GM12878 (cell line): ENCODE data around the gene CYP46A1.

ENCODE experiments used
- BHLHE40 ChIP-seq, 2 experiments: fragments of 450-650 bp in 1 of 2; IDR thresholded peaks; 2 replicates each; pipeline ENCODE4 v1.6.1; 2011 to 2017; ENCODE audit warnings: low read depth in 2 of 2, borderline replicate concordance in 1 of 2, improper control_type of control experiment in 1 of 2, low read length in 1 of 2, mild to moderate bottlenecking in 1 of 2
- CHD1 ChIP-seq: IDR thresholded peaks from 2 replicates; pipeline ENCODE4 v1.6.1; 2012; ENCODE audit warnings: low read depth, low read length, improper control_type of control experiment
- CTCF ChIP-seq, 3 experiments: IDR thresholded peaks in 2 of 3; conservative IDR thresholded peaks in 1 of 3; 2 replicates each; pipeline ENCODE4 v1.5.1; 2011; ENCODE audit warnings: low read depth in 3 of 3, low read length in 3 of 3, mild to moderate bottlenecking in 3 of 3, control low read depth in 2 of 3, moderate library complexity in 2 of 3, inconsistent platforms in 1 of 3, mixed read lengths in 1 of 3; ENCODE audit not compliant: control insufficient read depth in 2 of 3, insufficient read depth in 1 of 3; ENCODE audit errors: extremely low read depth in 1 of 3
- FOXK2 ChIP-seq: fragments of 450-650 bp; IDR thresholded peaks from 2 replicates; pipeline ENCODE4 v1.6.1; 2017; ENCODE audit warnings: mild to moderate bottlenecking, moderate library complexity
- GATAD2B ChIP-seq: fragments of 450-650 bp; conservative IDR thresholded peaks from 2 replicates; pipeline ENCODE4 v1.6.1; 2017; ENCODE audit warnings: low read depth, mild to moderate bottlenecking, moderate library complexity
- POLR2AphosphoS5 ChIP-seq: IDR thresholded peaks from 2 replicates; pipeline ENCODE4 v1.6.1; 2011; ENCODE audit warnings: mild to moderate bottlenecking, low read length, inconsistent platforms
- REST ChIP-seq: IDR thresholded peaks from 2 replicates; pipeline ENCODE4 v1.6.1; 2012; ENCODE audit warnings: mild to moderate bottlenecking, low read depth, low read length
- ZNF24 ChIP-seq: fragments of 450-650 bp; IDR thresholded peaks from 2 replicates; pipeline ENCODE4 v1.6.1; 2017; ENCODE audit warnings: antibody characterized with exemption, mild to moderate bottlenecking
- TF ChIP-seq, protein P1 (sequence below): fragments of 450-650 bp; IDR thresholded peaks from 2 replicates; pipeline ENCODE4 v1.6.1; 2017; ENCODE audit warnings: mild to moderate bottlenecking, moderate library complexity

DNA sequence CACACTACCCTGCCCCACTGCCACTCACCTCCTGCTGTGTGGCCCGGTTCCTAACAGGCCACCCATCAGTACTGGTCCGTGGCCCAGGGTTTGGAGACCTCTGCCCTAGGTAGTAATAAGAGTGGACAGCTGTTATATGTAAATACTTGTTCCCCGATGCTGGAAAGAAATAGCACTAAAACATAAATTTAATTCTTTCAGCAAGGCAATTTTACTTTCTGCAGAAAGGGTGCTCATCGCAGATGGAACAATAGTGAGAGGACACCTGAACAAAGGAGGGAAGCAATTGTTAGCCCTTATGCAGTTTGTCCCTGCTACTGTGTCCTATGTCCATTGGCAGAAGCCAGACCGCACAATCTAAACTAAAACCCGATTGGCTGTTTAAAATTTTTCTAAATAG, 5.9 kb upstream of the CYP46A1 start:
- TF ChIP-seq, protein P1, sequence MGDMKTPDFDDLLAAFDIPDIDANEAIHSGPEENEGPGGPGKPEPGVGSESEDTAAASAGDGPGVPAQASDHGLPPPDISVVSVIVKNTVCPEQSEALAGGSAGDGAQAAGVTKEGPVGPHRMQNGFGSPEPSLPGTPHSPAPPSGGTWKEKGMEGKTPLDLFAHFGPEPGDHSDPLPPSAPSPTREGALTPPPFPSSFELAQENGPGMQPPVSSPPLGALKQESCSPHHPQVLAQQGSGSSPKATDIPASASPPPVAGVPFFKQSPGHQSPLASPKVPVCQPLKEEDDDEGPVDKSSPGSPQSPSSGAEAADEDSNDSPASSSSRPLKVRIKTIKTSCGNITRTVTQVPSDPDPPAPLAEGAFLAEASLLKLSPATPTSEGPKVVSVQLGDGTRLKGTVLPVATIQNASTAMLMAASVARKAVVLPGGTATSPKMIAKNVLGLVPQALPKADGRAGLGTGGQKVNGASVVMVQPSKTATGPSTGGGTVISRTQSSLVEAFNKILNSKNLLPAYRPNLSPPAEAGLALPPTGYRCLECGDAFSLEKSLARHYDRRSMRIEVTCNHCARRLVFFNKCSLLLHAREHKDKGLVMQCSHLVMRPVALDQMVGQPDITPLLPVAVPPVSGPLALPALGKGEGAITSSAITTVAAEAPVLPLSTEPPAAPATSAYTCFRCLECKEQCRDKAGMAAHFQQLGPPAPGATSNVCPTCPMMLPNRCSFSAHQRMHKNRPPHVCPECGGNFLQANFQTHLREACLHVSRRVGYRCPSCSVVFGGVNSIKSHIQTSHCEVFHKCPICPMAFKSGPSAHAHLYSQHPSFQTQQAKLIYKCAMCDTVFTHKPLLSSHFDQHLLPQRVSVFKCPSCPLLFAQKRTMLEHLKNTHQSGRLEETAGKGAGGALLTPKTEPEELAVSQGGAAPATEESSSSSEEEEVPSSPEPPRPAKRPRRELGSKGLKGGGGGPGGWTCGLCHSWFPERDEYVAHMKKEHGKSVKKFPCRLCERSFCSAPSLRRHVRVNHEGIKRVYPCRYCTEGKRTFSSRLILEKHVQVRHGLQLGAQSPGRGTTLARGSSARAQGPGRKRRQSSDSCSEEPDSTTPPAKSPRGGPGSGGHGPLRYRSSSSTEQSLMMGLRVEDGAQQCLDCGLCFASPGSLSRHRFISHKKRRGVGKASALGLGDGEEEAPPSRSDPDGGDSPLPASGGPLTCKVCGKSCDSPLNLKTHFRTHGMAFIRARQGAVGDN, result no peak
- TF ChIP-seq CHD1 (no peak), FOXK2 (no peak), REST (no peak), POLR2AphosphoS5 (no peak), CTCF (IDR thresholded peaks at IDR 0.05 in 2 of 3, conservative IDR thresholded peaks at IDR 0.05 in 1 of 3; ENCODE audit: control insufficient read depth in 2 of 3, extremely low read depth in 1 of 3, insufficient read depth in 1 of 3, low read depth in 3 of 3, low read length in 3 of 3) (no peak), BHLHE40 (IDR thresholded peaks at IDR 0.05; ENCODE audit: borderline replicate concordance in 1 of 2, low read depth in 2 of 2, low read length in 1 of 2) (no peak), GATAD2B (no peak), ZNF24 (no peak)
